H1 (cell line): Measurements from ENCODE around the gene SPOP. TPM values are rescaled to one million over a fixed set of nuclear protein-coding genes. Genes with fewer than 3 reads are reported as not detected.

Source experiments
- polyA plus RNA-seq, 7 experiments: library from polyadenylated mRNA; depleted of rRNA in 3 of 7; stranded (reverse) in 5 of 7; unstranded in 2 of 7; fragments of >200 nt in 5 of 7; fragments of 200-250 nt in 2 of 7; gene quantifications; 1 replicate in 5 of 7; 2 replicates in 1 of 7; 4 replicates in 1 of 7; pipeline versions ENCODE4 v1.2.1 to v1.2.3, GENCODE V29; 2011 to 2013; ENCODE audit warnings: missing spikeins in 2 of 7, mixed read lengths in 2 of 7
- total RNA-seq: library from RNA; stranded (reverse); fragmentation: NEBNext Ultra II Directional; extraction: Animal tissue kit (Norgen Biotek cat#: 25700); gene quantifications from 2 replicates; pipeline ENCODE4 v1.2.1, GENCODE V29; 2021
- TF ChIP-seq, protein P1 (sequence below): fragments of 300-600 bp; sonication (generic); IDR thresholded peaks from 2 replicates; pipeline ENCODE4 v1.7.1; 2012; ENCODE audit warnings: low read length, moderate library complexity, mild to moderate bottlenecking, inconsistent platforms; ENCODE audit not compliant: insufficient replicate concordance

SPOP gene
- total and polyA plus RNA-seq, 2 of the 8 experiments (the other 6 are each of a cell fraction or from before 2014, with no cell fraction given) = 13.3 to 25.6 TPM

DNA sequence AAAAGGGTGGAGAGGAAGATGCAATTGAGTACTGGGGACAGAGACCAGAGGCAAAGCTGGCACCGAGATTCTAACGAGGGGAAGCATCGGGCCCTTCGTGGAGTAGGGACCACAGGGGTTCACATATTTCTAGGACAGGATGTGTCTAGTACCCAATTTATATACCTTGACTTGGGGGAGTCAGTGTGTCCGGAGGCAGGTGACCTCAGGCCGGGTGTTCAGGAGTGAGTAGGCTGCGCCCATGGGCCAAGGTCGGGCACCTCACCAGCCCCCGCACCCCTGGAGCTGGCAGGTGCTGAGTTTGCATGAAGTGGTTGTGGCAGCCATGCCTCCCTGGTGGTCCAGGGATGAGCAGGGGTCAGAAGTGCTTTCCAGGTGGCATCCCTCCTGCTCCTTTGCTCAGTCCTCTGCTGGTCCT, 110.8 kb downstream of the SPOP start (continued):
- TF ChIP-seq, protein P1, sequence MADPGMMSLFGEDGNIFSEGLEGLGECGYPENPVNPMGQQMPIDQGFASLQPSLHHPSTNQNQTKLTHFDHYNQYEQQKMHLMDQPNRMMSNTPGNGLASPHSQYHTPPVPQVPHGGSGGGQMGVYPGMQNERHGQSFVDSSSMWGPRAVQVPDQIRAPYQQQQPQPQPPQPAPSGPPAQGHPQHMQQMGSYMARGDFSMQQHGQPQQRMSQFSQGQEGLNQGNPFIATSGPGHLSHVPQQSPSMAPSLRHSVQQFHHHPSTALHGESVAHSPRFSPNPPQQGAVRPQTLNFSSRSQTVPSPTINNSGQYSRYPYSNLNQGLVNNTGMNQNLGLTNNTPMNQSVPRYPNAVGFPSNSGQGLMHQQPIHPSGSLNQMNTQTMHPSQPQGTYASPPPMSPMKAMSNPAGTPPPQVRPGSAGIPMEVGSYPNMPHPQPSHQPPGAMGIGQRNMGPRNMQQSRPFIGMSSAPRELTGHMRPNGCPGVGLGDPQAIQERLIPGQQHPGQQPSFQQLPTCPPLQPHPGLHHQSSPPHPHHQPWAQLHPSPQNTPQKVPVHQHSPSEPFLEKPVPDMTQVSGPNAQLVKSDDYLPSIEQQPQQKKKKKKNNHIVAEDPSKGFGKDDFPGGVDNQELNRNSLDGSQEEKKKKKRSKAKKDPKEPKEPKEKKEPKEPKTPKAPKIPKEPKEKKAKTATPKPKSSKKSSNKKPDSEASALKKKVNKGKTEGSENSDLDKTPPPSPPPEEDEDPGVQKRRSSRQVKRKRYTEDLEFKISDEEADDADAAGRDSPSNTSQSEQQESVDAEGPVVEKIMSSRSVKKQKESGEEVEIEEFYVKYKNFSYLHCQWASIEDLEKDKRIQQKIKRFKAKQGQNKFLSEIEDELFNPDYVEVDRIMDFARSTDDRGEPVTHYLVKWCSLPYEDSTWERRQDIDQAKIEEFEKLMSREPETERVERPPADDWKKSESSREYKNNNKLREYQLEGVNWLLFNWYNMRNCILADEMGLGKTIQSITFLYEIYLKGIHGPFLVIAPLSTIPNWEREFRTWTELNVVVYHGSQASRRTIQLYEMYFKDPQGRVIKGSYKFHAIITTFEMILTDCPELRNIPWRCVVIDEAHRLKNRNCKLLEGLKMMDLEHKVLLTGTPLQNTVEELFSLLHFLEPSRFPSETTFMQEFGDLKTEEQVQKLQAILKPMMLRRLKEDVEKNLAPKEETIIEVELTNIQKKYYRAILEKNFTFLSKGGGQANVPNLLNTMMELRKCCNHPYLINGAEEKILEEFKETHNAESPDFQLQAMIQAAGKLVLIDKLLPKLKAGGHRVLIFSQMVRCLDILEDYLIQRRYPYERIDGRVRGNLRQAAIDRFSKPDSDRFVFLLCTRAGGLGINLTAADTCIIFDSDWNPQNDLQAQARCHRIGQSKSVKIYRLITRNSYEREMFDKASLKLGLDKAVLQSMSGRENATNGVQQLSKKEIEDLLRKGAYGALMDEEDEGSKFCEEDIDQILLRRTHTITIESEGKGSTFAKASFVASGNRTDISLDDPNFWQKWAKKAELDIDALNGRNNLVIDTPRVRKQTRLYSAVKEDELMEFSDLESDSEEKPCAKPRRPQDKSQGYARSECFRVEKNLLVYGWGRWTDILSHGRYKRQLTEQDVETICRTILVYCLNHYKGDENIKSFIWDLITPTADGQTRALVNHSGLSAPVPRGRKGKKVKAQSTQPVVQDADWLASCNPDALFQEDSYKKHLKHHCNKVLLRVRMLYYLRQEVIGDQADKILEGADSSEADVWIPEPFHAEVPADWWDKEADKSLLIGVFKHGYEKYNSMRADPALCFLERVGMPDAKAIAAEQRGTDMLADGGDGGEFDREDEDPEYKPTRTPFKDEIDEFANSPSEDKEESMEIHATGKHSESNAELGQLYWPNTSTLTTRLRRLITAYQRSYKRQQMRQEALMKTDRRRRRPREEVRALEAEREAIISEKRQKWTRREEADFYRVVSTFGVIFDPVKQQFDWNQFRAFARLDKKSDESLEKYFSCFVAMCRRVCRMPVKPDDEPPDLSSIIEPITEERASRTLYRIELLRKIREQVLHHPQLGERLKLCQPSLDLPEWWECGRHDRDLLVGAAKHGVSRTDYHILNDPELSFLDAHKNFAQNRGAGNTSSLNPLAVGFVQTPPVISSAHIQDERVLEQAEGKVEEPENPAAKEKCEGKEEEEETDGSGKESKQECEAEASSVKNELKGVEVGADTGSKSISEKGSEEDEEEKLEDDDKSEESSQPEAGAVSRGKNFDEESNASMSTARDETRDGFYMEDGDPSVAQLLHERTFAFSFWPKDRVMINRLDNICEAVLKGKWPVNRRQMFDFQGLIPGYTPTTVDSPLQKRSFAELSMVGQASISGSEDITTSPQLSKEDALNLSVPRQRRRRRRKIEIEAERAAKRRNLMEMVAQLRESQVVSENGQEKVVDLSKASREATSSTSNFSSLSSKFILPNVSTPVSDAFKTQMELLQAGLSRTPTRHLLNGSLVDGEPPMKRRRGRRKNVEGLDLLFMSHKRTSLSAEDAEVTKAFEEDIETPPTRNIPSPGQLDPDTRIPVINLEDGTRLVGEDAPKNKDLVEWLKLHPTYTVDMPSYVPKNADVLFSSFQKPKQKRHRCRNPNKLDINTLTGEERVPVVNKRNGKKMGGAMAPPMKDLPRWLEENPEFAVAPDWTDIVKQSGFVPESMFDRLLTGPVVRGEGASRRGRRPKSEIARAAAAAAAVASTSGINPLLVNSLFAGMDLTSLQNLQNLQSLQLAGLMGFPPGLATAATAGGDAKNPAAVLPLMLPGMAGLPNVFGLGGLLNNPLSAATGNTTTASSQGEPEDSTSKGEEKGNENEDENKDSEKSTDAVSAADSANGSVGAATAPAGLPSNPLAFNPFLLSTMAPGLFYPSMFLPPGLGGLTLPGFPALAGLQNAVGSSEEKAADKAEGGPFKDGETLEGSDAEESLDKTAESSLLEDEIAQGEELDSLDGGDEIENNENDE = no peak
